Left ventricle myocardium inferior (tissue), 1 donor: ENCODE data around the gene B4GALT2. TPM values are rescaled to one million over a fixed set of nuclear protein-coding genes. Genes with fewer than 3 reads are reported as not detected.

Source experiments
- DNase-seq: peaks from one replicate; pipeline ENCODE4 v3.0.0-alpha.2; 2020
- H3K27ac ChIP-seq: fragments of 200-600 bp; replicated peaks from 2 replicates; pipeline ENCODE4 v1.8.0; 2021
- H3K27me3 ChIP-seq: fragments of 200-600 bp; 2 replicates; pipeline ENCODE4 v1.8.0; 2021; ENCODE audit warnings: low read depth
- H3K36me3 ChIP-seq: fragments of 200-600 bp; 2 replicates; pipeline ENCODE4 v1.8.0; 2021
- H3K4me1 ChIP-seq: fragments of 200-600 bp; 2 replicates; pipeline ENCODE4 v1.8.0; 2021
- H3K4me3 ChIP-seq: fragments of 200-600 bp; 2 replicates; pipeline ENCODE4 v1.8.0; 2021; ENCODE audit warnings: mild to moderate bottlenecking, moderate library complexity
- H3K9me3 ChIP-seq: fragments of 200-600 bp; replicated peaks from 2 replicates; pipeline ENCODE4 v1.8.0; 2021
- CTCF ChIP-seq: fragments of 200-600 bp; IDR thresholded peaks from 2 replicates; pipeline ENCODE4 v1.8.0; 2021; ENCODE audit warnings: antibody characterized with exemption, mild to moderate bottlenecking, borderline replicate concordance
- intact Hi-C: fragments of 100-400 bp; cut with micrococcal nuclease; formaldehyde crosslinking; loops from one replicate; pipeline ENCODE4 v1.11.0; 2022
- long read RNA-seq: library from polyadenylated mRNA; unstranded; transcript quantifications from one replicate; pipeline ENCODE4 v2.0.0, GENCODE V29; 2021
- total RNA-seq: library from RNA; stranded (reverse); fragmentation: NEBNext Ultra II Directional; extraction: Animal tissue kit (Norgen Biotek cat#: 25700); gene quantifications from one replicate; pipeline ENCODE4 v1.2.1, GENCODE V29; 2021
- donor health status: DM: no; HTN: yes; CAD: no; lungs with severe emphysema.

Gene B4GALT2
- 40.3 TPM for total RNA-seq
- long read RNA-seq, transcript B4GALT2-203 (7 exons, 2,203 nt), result major isoform, 117 of 191 reads
- long read RNA-seq, partial matches to known transcripts, result 13 of 191 reads
- long read RNA-seq, other reads (novel, unspliced or antisense), result 60 of 191 reads

- H3K36me3 ChIP-seq, result peaks cover 27% of the 10 kb centered on the region
- H3K9me3 ChIP-seq, result no peaks in the 10 kb centered on the region
- no peaks in the 10 kb centered on the region for H3K27me3 ChIP-seq
- H3K4me3 ChIP-seq, result peak within 1 kb of the TSS; percentile 87
- intact Hi-C loops, result no loop called here
- H3K27ac ChIP-seq, result peak within 1 kb of the TSS; percentile 73
- TF ChIP-seq CTCF, result no peak
- H3K4me1 ChIP-seq, result peaks cover 61% of the 10 kb centered on the region
- peak; percentile 55 for DNase-seq
These were observed at the start of gene B4GALT2 for GRCh38 chr1:43978551-43979260. TSS of gene B4GALT2 (plus strand) at chr1:43979210. CDS start at chr1:43981161, 1,951 bp downstream.

GRCh38 chr1:43930168-43930948 lies 48.7 kb upstream of the B4GALT2 start:
- peaks cover 28% of the 10 kb centered on the region for H3K27me3 ChIP-seq
- DNase-seq, result no peak
- intact Hi-C loops, result no loop called here
- H3K36me3 ChIP-seq, result peaks cover 14% of the 10 kb centered on the region
- no peak overlapping the region for H3K4me3 ChIP-seq
- TF ChIP-seq CTCF, result peak; percentile 53
- no peak overlapping the region for H3K27ac ChIP-seq
- peaks cover 23% of the 10 kb centered on the region for H3K4me1 ChIP-seq
- no peaks in the 10 kb centered on the region for H3K9me3 ChIP-seq

GRCh38 chr1:43930949-43931275 lies 48.1 kb upstream of the B4GALT2 start:
- no peak overlapping the region for H3K4me3 ChIP-seq
- TF ChIP-seq CTCF, result no peak
- H3K36me3 ChIP-seq, result peaks cover 9% of the 10 kb centered on the region
- no peaks in the 10 kb centered on the region for H3K9me3 ChIP-seq
- peaks cover 34% of the 10 kb centered on the region for H3K27me3 ChIP-seq
- peaks cover 28% of the 10 kb centered on the region for H3K4me1 ChIP-seq
- intact Hi-C loops, result no loop called here
- H3K27ac ChIP-seq, result no peak overlapping the region
- DNase-seq, result no peak

- H3K4me3 ChIP-seq, result no peak overlapping the region
- intact Hi-C loops, result no loop called here
- no peak for TF ChIP-seq CTCF
- H3K27ac ChIP-seq, result no peak overlapping the region
- H3K27me3 ChIP-seq, result peaks cover 40% of the 10 kb centered on the region
- H3K9me3 ChIP-seq, result no peaks in the 10 kb centered on the region
- no peak for DNase-seq
- peaks cover 36% of the 10 kb centered on the region for H3K4me1 ChIP-seq
- H3K36me3 ChIP-seq, result no peaks in the 10 kb centered on the region
These were observed 47.0 kb upstream of the B4GALT2 start for GRCh38 chr1:43931711-43932660.

GRCh38 chr1:43932786-43933385 lies 46.1 kb upstream of the B4GALT2 start:
- H3K4me1 ChIP-seq, result peaks cover 36% of the 10 kb centered on the region
- H3K9me3 ChIP-seq, result no peaks in the 10 kb centered on the region
- H3K27ac ChIP-seq, result no peak overlapping the region
- no peak for DNase-seq
- no peak for TF ChIP-seq CTCF
- H3K27me3 ChIP-seq, result peaks cover 40% of the 10 kb centered on the region
- intact Hi-C loops, result no loop called here
- H3K4me3 ChIP-seq, result peak overlapping the region; percentile 59
- no peaks in the 10 kb centered on the region for H3K36me3 ChIP-seq
